Right forelimb (tissue), 1 donor: Measurements from ENCODE around the gene CCL20.
"Not testable (repeated sequence)": the region's sequence is repeated elsewhere in the genome, so short reads cannot be mapped to it uniquely, and the experiment has no call there.

ENCODE experiments used
- DNase-seq: peaks from one replicate; pipeline ENCODE4 v3.0.0-alpha.2; 2018

The CCL20 gene

DNA sequence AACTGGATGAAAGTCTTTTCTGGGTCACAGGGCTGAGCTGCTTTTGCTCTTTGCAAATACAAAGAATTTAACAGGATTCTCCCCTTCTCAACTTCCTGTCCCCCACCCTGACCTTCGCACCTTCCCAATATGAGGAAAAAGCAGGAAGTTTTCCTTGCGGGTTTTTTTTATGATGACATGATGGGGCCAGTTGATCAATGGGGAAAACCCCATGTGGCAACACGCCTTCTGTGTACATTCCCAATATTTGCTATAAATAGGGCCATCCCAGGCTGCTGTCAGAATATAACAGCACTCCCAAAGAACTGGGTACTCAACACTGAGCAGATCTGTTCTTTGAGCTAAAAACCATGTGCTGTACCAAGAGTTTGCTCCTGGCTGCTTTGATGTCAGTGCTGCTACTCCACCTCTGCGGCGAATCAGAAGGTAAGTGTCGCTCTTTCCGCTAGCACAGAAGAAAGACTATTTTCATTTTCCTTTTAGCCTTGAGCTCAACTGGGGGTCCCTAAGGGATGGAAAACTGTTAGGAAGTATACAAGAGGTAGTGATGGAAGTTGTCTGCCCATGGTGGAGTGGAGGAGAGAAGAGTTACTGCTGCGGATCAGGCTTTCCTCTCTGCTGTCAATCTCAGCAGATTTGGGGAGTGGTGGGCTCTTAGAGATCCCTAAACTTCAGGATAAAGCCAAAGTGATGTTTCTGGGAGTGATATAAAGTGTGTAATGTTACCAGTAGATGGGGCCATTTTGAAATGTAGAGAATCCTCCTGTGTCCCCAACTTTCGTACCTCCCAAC, at the start of gene CCL20:
Gene CCL20 (plus strand): TSS at position 281 of the 792 bp plus-strand sequence. CDS start 70 bp downstream, at position 351.
- DNase-seq, result no peak

- no peak for DNase-seq
These were observed 47.8 kb upstream of the CCL20 start for GRCh38 chr2:227765788-227766372.

DNA sequence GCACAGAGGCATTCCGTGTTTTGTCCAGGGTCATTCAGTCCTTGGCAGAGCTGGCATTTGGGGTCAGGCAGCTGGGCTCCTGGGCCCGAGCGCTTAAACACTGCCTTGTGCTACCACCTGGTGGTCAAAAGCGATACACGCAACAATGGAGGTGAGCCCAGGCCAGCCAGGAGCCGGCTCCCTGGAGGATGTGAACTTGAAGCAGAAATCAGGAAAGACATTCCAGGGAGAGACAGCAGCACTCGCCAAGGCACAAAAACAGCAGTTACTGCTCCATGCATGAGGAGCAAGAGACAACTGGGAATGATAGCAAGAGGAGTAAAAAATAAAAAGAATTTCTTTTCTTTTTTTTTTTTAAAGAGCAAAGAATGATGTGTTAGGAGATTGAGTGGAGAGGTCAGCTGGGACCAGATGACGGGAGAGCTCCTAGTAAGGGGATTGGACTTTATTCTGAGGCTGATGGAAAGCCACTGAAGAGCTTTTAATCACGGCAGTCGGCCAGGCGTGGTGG, 47.2 kb upstream of the CCL20 start:
- peak; percentile 85 for DNase-seq

DNA sequence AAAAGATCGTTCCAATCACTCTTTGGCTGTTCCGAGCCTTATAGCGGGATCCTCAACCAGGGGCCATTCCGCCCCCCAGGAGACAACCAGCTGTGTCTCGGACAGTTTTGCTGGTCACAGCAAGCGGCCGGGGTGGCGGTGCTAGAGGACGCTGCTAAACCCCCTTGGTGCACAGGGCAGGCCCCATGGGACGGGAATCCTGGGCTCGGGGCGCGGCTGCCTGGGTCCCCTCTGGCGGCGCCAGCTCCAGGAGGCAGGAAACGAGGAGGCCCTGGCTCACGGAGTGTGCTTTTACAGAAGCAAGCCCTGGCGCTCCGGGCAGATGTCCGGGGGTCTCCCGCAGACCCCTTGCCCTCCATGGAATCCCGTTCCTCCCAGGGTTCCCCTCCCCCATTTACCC, 45.8 kb upstream of the CCL20 start:
- DNase-seq, result no peak

GRCh38 chr2:227772197-227772661, 41.4 kb upstream of the CCL20 start:
- DNase-seq, result no peak

DNA sequence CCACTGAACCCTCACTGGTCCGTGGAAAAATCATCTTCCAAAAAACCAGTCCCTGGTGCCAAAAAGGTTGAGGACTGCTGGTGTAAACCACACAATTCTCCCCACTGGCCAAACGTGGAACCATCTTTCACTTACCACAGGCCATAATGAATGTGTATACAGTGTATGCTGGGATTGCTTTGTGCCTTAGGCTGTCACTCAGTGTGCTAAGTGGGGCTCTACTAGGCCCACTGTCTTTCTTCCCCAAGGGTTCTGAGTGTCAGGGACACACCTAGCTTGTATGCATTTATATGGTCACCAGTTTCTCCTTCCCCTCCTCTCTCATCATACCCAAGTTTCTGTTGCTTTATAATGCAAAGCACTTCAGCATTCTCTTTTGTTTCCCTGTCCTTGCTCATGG, 40.7 kb upstream of the CCL20 start:
- DNase-seq, result no peak

DNA sequence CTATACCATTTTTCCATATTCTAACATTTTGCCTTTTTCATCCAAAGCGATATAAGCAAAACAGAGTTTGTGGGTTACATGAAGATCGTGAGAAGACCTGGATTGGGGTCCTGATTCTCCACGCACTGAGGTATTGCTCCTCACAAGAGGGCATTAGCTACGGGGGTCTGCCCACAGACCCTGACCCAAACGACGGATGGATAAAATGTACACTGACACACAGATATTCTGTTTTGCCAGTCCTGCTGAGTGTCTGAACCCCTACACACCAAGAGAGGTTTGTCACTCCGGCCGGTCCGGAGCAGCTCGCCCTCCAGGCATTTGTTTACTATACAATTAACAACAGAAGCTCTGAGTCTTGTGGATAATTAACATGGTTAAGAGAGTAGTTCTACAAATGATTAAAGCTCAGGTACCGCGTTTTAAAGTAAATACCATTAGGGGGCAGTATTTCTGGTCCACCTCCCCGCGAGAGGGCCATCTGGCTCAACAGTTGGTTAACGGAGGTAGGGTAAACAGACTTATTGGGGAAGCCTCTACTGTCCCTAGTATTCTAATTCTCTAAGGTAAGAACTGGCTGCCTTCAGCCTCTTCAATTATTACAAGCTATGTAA, 39.5 kb upstream of the CCL20 start:
- no peak for DNase-seq

- DNase-seq, result no peak
These were observed 38.5 kb upstream of the CCL20 start for GRCh38 chr2:227774895-227775842.

- DNase-seq, result no peak
These were observed 32.5 kb upstream of the CCL20 start for GRCh38 chr2:227780981-227781615.

DNA sequence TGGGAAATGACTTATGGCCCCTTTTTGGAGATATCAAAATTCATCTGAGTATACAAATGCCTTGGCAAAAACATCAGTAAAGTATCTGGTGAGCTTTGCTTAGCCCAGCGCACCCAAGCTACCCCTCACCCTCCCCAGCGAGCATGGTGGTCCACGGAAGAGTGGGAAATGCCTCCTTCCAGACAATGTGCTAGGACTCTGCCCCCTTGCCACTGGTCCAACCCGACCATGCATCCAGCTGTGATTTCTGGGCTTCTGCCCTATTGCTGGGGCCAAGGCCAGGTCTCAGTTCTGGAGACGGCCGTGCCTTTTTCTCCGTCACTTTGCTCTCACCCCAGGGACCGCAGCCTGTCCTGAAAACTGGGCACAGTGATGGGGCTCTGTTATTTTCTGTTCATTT, 31.8 kb upstream of the CCL20 start:
- DNase-seq, result no peak

GRCh38 chr2:227782804-227783203, 30.8 kb upstream of the CCL20 start:
- DNase-seq, result no peak

DNA sequence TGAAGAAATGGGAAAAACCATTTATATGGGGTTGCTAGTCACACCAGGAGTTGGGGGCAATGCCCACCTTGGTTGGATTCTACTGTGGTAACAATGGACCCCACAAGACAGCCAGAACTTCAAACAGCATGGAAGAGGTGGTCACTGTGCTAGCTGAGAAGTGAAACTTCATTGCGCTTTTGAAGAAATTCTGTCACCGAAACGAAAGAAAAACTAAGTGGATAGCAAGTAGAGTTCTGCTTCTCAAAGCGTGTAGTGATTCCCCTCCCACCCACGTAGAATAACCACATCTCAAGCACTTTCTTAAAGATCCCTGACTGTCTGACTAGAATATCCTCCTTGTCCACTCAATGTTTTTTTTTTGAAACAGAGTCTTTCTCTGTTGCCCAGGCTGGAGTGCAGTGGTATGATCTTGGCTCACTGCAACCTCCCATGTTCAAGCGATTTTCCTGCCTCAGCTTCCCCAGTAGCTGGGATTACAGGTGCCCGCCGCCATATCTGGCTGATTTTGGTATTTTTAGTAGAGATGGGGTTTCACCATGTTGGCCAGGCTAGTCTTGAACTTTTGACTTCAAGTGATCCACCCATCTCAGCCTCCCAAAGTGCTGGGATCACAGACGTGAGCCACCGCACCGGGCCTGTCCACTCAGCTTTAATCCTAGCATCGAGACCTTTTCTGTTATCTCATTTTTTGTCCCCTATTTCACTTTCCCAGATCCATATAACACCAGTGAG, 30.1 kb upstream of the CCL20 start:
- DNase-seq, result no peak

DNA sequence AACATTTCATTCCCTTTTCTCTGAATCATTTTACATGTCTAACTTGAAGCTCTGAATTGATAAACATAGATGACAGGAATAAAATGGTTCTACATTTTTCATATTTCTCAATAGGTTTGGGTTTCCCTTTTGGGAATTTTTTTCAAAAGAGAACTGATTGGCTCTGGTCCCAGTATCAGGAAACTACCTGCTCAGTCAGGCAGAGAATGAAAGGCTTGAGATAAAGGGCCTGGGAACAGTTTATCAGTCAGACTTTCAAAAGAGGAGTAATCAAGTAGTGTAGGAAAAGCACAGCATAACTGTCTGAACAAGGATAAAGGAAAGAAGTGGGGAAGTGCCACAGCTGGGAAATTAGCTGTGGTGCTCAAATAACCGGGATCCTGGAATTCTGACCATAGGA, 28.3 kb upstream of the CCL20 start:
- no peak for DNase-seq

DNA sequence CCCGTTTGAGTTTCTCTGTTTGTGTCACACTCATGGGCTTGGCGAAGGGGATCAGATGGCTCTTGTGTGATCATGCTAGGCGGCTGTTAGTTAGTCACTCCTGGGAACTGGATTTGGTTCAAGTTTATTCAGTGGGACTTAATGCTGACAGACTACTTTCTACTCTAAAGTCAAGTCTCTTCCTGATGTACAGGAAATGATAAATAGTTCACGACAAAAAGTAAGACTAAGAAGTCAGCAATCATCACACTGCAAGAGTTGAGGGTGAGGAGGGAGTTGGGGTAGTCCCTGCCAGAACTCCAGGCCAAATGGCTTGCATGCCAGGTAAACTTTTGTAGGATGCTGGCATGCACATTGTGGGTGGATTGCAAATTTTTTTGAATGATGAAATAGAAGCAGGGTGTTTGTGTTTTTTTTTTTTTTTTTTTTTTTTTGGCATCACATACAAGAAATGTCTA, 25.1 kb upstream of the CCL20 start:
- no peak for DNase-seq

DNA sequence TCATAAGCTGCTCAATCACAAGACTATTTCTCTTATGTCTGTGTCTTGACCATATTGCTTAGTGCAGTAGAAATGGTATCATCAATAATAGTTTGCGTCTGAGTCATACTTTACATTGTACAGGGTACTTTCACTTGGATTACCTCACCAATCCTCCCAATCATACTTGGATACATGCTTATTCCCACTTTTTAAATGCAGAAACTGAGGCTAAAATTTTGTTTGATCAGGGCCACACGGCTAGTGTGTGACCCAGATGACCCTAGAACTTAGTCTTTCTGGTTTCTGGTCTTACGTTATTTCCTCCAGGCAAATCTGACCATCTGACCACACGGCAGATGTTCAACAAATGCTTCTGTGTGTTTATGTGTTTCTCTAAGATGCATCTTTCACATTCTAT, 23.8 kb upstream of the CCL20 start:
- no peak for DNase-seq

DNA sequence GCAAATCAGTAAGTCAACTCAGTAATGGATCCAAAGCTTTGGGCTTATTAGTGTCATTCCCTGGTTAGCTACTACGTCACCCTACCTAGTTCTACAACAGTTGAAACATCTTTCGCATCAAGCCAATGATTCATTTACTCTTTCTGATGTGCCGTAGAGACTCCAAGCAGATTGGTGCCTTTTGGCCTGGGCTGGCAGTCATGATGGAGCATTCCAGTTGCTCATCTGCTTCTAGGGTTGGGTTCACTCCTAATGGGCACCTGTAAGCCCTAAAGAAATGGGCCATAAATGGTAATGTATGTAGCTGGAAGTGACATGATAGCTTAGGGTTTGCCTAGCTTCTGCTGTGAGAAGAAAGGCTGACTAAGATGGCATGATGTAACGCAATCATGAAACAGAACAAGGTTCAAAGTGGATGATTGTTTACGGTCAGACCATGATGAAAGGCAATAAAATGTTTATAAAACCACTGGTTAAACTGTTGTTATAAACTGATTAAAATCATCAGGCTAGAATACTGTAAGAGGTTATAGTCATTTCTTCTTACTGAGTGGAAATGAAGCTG, 20.4 kb upstream of the CCL20 start:
- DNase-seq, result no peak

DNA sequence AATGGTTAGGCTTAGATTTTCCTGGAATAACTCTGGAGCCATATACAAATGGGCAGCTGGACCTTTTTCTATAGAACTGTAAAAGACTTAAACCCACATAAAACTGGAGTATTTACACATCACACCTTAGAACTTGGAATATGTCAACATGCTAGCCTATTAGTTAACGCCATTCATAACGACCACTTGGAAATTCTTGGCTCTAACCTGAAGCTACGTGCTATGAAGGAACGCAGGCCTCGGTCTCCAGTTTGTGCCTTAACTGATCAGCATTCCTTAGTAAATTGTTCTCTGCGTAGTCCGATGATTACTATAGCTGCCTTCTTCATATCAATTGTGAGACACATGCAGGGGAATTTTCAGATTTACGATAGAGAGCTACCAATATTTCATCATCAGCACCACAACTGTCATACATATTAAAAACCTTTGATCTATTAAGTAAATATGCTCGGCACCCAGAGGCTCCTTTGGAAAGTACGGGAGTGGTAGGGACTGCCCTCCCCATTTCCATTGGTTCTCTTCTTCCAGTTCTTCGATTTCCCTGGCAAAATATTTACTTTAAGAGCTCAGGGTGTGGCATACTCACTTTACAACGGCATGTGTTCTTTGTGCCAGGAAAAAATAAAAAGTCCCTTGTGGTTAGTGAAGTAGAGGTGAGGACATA, 17.5 kb upstream of the CCL20 start:
- DNase-seq, result no peak

DNA sequence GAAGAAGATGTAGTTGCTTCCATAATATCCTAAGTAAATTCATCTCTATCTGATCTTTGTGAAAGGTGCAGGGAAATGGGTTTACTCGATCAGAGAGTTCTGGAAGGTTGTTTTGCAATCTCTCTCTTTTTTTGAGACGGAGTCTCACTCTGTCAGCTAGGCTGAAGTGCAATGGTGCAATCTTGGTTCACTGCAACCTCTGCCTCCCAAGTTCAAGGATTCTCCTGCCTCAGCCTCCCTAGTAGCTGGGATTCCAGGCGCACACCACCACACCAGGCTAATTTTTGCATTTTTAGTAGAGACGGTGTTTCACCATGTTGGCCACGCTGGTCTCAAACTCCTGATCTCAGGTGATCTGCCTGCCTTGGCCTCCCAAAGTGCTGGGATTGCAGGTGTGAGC, 16.9 kb upstream of the CCL20 start:
- not testable (repeated sequence) for DNase-seq

GRCh38 chr2:227799202-227799601, 14.4 kb upstream of the CCL20 start:
- no peak for DNase-seq

- DNase-seq, result no peak
These were observed 10.8 kb upstream of the CCL20 start for GRCh38 chr2:227802882-227803281.
